ENCODE measurements around the gene OR2A14.
"Not testable (repeated sequence)": the region's sequence is repeated elsewhere in the genome, so short reads cannot be mapped to it uniquely, and the experiment has no call there.

- not testable (repeated sequence) for TF ChIP-seq CTCF (IDR thresholded peaks at IDR 0.05); EZH2 (IDR thresholded peaks at IDR 0.05; ENCODE audit: borderline replicate concordance, insufficient read depth, low read depth, low read length, poor library complexity, severe bottlenecking)
Measured at GRCh38 chr7:144129601-144130000, 6.6 kb downstream of the OR2A14 start.
